Left lung (tissue), 10 donors: Measurements from ENCODE around the gene ENOX1. TPM values are rescaled to one million over a fixed set of nuclear protein-coding genes. Genes with fewer than 3 reads are reported as not detected.

Experiments
- ATAC-seq: fragments of 200-7000 bp; cut with Tn5 transposase; one replicate; pipeline ENCODE4 v1.9.1; 2020; ENCODE audit warnings: moderate library complexity
- DNase-seq, 4 donors: peaks; one replicate each; pipeline ENCODE4 v3.0.0-alpha.2; 2013 to 2020
- H3K27ac ChIP-seq, 2 donors: fragments of 200-600 bp; sonication (generic) in 1 of 2; one replicate each; pipeline versions ENCODE4 v1.5.0 to v1.8.0; 2020 to 2021
- H3K27me3 ChIP-seq, 2 donors: fragments of 200-600 bp; sonication (generic) in 1 of 2; one replicate each; pipeline versions ENCODE4 v1.5.0 to v1.8.0; 2020 to 2021
- H3K36me3 ChIP-seq, 2 donors: fragments of 200-600 bp; sonication (generic) in 1 of 2; one replicate each; pipeline versions ENCODE4 v1.5.0 to v1.8.0; 2020 to 2021
- H3K4me1 ChIP-seq, 2 donors: fragments of 200-600 bp; one replicate each; pipeline ENCODE4 v1.8.0; 2021
- H3K4me3 ChIP-seq, 2 donors: fragments of 200-600 bp; sonication (generic) in 1 of 2; one replicate each; pipeline versions ENCODE4 v1.5.0 to v1.8.0; 2020 to 2021; ENCODE audit warnings: mild to moderate bottlenecking in 1 of 2
- H3K9me3 ChIP-seq, 2 donors: fragments of 200-600 bp; sonication (generic) in 1 of 2; one replicate each; pipeline versions ENCODE4 v1.5.0 to v1.8.0; 2020 to 2021
- CTCF ChIP-seq, 2 donors: fragments of 200-600 bp; sonication (generic) in 1 of 2; IDR thresholded peaks; one replicate each; pipeline versions ENCODE4 v1.5.0 to v1.8.0; 2021; ENCODE audit warnings: antibody characterized with exemption in 2 of 2
- intact Hi-C, 2 donors: fragments of 100-400 bp; cut with DNase I; formaldehyde crosslinking; loops; one replicate each; pipeline versions ENCODE4 v1.11.2 to v1.14.2; 2022
- polyA plus RNA-seq, 6 donors: library from polyadenylated mRNA; unstranded; fragments of 120-200 nt; gene quantifications; one replicate each; pipeline ENCODE4 v1.2.1, GENCODE V29; 2013; ENCODE audit not compliant: insufficient read length in 6 of 6
- total RNA-seq, 2 donors: library from RNA; stranded (reverse); fragmentation: NEBNext Ultra II Directional; extraction: Animal tissue kit (Norgen Biotek cat#: 25700); gene quantifications; one replicate each; pipeline ENCODE4 v1.2.1, GENCODE V29; 2021
- donor health status: DM: no; HTN: yes; CAD: no.
- donor health status: DM: no; HTN: no; CAD: no.

ENOX1 gene
- total and polyA plus RNA-seq, 8 donors: 1.5 to 9.0 (median 6.8) TPM

- intact Hi-C loops: no loop called here
Measured at GRCh38 chr13:43266936-43267615, 519.7 kb downstream of the ENOX1 start.

GRCh38 chr13:43265028-43265427, 521.7 kb downstream of the ENOX1 start:
- ATAC-seq: no peak
- TF ChIP-seq CTCF (IDR thresholded peaks at IDR 0.05): no peak
- no peak overlapping the region for H3K27ac ChIP-seq
- DNase-seq: no peak
- intact Hi-C loops: no loop called here
- no peaks in the 10 kb centered on the region for H3K9me3 ChIP-seq
- H3K4me1 ChIP-seq: no peaks in the 10 kb centered on the region
- no peak overlapping the region for H3K4me3 ChIP-seq
- no peaks in the 10 kb centered on the region for H3K36me3 ChIP-seq
- H3K27me3 ChIP-seq: no peaks in the 10 kb centered on the region

More at GRCh38 chr13:43266936-43267615, 519.7 kb downstream of the ENOX1 start:
- H3K27me3 ChIP-seq: no peaks in the 10 kb centered on the region
- H3K9me3 ChIP-seq: no peaks in the 10 kb centered on the region
- no peaks in the 10 kb centered on the region for H3K4me1 ChIP-seq
- no peak overlapping the region for H3K27ac ChIP-seq
- H3K36me3 ChIP-seq: no peaks in the 10 kb centered on the region
- no peak overlapping the region for H3K4me3 ChIP-seq
- TF ChIP-seq CTCF (IDR thresholded peaks at IDR 0.05): no peak
- DNase-seq: no peak
- no peak for ATAC-seq

GRCh38 chr13:43264458-43264857, 522.3 kb downstream of the ENOX1 start:
- Histone ChIP-seq H3K4me3 (no peak overlapping the region), H3K27me3 (no peaks in the 10 kb centered on the region), H3K4me1 (no peaks in the 10 kb centered on the region), H3K36me3 (no peaks in the 10 kb centered on the region), H3K9me3 (no peaks in the 10 kb centered on the region), H3K27ac (no peak overlapping the region)
- TF ChIP-seq CTCF (IDR thresholded peaks at IDR 0.05): no peak
- intact Hi-C loops: no loop called here
- ATAC-seq (no peak), DNase-seq (no peak)

- H3K4me3 ChIP-seq: no peak overlapping the region
- no peaks in the 10 kb centered on the region for H3K9me3 ChIP-seq
- H3K27ac ChIP-seq: no peak overlapping the region
- DNase-seq (no peak), ATAC-seq (no peak)
- TF ChIP-seq CTCF (IDR thresholded peaks at IDR 0.05): no peak
- intact Hi-C loops: no loop called here
- no peaks in the 10 kb centered on the region for H3K4me1 ChIP-seq
- no peaks in the 10 kb centered on the region for H3K36me3 ChIP-seq
- no peaks in the 10 kb centered on the region for H3K27me3 ChIP-seq
Measured at GRCh38 chr13:43263047-43263446, 523.7 kb downstream of the ENOX1 start.

GRCh38 chr13:43260999-43261398, 525.8 kb downstream of the ENOX1 start:
- Histone ChIP-seq H3K4me3 (no peak overlapping the region), H3K27me3 (no peaks in the 10 kb centered on the region), H3K36me3 (no peaks in the 10 kb centered on the region), H3K9me3 (no peaks in the 10 kb centered on the region), H3K27ac (no peak overlapping the region), H3K4me1 (no peaks in the 10 kb centered on the region)
- no peak for DNase-seq
- TF ChIP-seq CTCF (IDR thresholded peaks at IDR 0.05): no peak
- ATAC-seq: no peak
- intact Hi-C loops: no loop called here
